ENCODE results near the gene AGR3. TPM values are rescaled to one million over a fixed set of nuclear protein-coding genes. Genes with fewer than 3 reads are reported as not detected.

The AGR3 gene
- total RNA-seq, 2 donors from 2014 or later: not detected

GRCh38 chr7:16905300-16906044 lies 23.7 kb upstream of the AGR3 start:
- Histone ChIP-seq H3K4me3 (no peak overlapping the region), H3K27me3 (peaks cover 0 to 2% of the 10 kb centered on the region in 2 donors), H3K27ac (no peak overlapping the region), H3K9me3 (peaks cover 0 to 4% of the 10 kb centered on the region in 2 donors), H3K36me3 (no peaks in the 10 kb centered on the region), H3K4me1 (no peaks in the 10 kb centered on the region)
- no peak for TF ChIP-seq CTCF (IDR thresholded peaks at IDR 0.05)
- DNase-seq (ENCODE audit: low spot score): no peak

DNA sequence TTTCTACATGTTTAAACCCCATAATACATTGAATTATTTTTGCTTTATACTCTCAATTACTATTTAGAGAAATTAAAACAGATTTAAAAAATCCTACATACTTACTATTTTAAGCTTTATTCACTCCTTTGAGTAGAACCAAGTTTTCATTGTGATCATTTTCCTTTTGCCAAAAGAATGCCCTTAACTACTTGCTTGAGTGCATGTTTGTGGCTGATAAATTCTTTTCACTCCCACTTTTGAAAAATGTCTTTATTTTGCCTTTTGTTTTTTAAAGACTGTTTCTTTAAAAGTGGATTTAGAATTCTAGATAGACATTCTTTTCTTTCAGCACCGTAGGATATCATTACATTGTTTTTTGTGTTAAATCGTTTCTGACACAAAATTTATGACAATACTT lies 22.3 kb upstream of the AGR3 start:
- H3K4me3 ChIP-seq: no peak overlapping the region
- TF ChIP-seq CTCF (IDR thresholded peaks at IDR 0.05): no peak
- no peaks in the 10 kb centered on the region for H3K4me1 ChIP-seq
- H3K27ac ChIP-seq: no peak overlapping the region
- DNase-seq (ENCODE audit: low spot score): no peak
- H3K36me3 ChIP-seq: no peaks in the 10 kb centered on the region
- H3K27me3 ChIP-seq: peaks cover 0 to 2% of the 10 kb centered on the region in 2 donors
- peaks cover 0 to 6% of the 10 kb centered on the region in 2 donors for H3K9me3 ChIP-seq

DNA sequence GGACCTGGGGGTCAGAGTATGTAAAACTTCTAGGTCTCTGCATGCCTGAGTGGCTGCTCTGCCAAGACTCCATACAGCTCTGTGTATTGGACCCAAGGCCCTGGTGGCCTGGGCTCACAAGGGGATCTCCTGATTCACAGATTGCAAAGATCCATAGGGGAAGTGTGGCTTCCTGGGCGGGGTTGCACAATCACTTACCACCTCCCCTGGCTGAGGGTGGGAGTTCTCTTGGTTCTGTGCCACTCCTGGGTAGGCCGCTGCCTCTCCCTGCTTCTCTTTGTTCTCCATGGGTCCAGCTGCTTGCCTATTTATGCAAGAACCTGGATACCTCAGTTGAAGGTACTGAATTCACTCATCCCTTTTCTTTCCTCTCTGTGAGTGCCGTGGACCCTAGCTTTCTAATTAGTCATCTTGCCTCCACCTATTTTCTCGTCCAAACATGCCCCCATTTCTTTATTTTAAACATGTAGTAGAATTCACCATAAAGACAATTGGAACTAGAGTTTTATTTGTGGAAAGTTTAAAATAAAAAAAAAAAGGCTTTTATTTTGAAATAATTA lies 18.5 kb upstream of the AGR3 start:
- Histone ChIP-seq H3K4me3 (no peak overlapping the region), H3K27me3 (peaks cover 0 to 2% of the 10 kb centered on the region in 2 donors), H3K36me3 (no peaks in the 10 kb centered on the region), H3K9me3 (peaks cover 0 to 8% of the 10 kb centered on the region in 2 donors), H3K27ac (no peak overlapping the region), H3K4me1 (no peaks in the 10 kb centered on the region)
- DNase-seq (ENCODE audit: low spot score): no peak
- no peak for TF ChIP-seq CTCF (IDR thresholded peaks at IDR 0.05)

DNA sequence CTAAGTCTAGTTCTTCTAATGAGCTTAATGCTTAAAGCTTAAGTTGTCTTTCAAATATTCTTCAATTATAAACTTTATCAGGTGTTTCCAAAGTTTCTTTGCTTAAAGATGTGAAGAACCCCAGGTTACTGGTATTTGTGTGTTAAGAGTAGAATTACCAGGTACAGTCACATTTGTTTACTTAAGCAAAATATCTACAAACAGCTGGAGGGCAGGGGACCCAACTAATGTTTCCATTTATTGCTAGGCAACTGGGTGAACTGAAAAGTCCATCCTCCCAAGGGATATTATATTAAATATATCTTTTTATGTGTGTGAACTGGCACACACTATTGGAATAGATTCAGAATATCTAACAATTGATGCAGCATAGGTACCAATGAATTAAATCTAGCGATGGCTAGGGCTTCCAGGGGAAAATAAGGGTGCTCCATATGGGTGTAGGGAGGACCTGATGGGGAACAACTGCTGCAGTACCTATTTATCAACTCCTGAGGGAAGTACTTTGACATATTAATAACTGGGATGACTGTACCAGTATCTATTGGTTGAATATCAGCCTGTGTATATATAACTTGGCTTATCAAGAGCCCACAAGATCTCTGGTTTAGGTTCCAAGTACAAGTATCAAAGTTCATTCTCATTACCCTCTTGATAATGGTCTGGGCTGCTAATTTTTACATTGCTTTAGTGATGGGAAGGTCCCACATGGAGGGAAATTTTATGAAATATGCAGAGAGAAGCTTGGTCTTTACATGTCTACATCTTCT lies 10.3 kb upstream of the AGR3 start:
- Histone ChIP-seq H3K27ac (no peak overlapping the region), H3K27me3 (no peaks in the 10 kb centered on the region), H3K9me3 (no peaks in the 10 kb centered on the region), H3K4me3 (no peak overlapping the region), H3K4me1 (no peaks in the 10 kb centered on the region), H3K36me3 (no peaks in the 10 kb centered on the region)
- TF ChIP-seq CTCF (IDR thresholded peaks at IDR 0.05): no peak
- no peak for DNase-seq (ENCODE audit: low spot score)

DNA sequence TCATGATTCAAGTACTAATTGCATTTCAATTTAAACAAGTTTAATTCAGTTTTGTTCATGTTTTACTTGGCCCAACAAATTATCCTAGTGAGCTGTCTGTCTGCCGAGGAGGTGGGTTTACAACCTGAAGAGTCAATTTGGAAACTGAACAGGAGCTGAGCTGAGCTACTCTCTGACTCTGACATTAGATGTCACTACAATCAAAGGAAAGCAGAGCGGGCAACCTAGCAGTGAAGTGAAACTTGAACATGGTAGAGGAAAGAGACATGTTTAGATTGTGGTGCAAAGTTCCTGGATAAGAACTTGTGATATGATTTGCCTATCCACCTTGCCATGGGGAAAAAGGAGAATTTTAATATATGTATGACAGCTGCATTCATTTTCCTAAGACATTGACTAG lies 9.6 kb upstream of the AGR3 start:
- Histone ChIP-seq H3K36me3 (no peaks in the 10 kb centered on the region), H3K27me3 (no peaks in the 10 kb centered on the region), H3K4me1 (no peaks in the 10 kb centered on the region), H3K4me3 (no peak overlapping the region), H3K9me3 (no peaks in the 10 kb centered on the region), H3K27ac (no peak overlapping the region)
- DNase-seq (ENCODE audit: low spot score): no peak
- peak; percentile 14 to 51 for TF ChIP-seq CTCF (IDR thresholded peaks at IDR 0.05)

Measured in right atrium auricular region (tissue), 2 donors.